KMS-11 (cell line): ENCODE results near the gene C2CD2.
A peak's percentile ranks its signal among the peaks of the same experiment; 100 is the strongest.

Experiments
- H2AFZ ChIP-seq: fragments of 200-600 bp; sonication (generic); 2 replicates; pipeline ENCODE4 v1.6.1; 2016; ENCODE audit warnings: antibody characterized with exemption, mixed run types, low read depth
- H3K27ac ChIP-seq: fragments of 200-600 bp; sonication (generic); 2 replicates; pipeline ENCODE4 v1.6.1; 2016; ENCODE audit warnings: mild to moderate bottlenecking, mixed run types
- H3K27me3 ChIP-seq: fragments of 200-600 bp; sonication (generic); 2 replicates; pipeline ENCODE4 v1.6.1; 2017; ENCODE audit warnings: mild to moderate bottlenecking, low read depth, mixed run types, moderate library complexity; ENCODE audit not compliant: insufficient read depth
- H3K36me3 ChIP-seq: fragments of 200-600 bp; sonication (generic); 2 replicates; pipeline ENCODE4 v1.6.1; 2017; ENCODE audit warnings: mild to moderate bottlenecking, mixed run types; ENCODE audit not compliant: insufficient read depth
- H3K4me1 ChIP-seq: fragments of 200-600 bp; sonication (generic); 2 replicates; pipeline ENCODE4 v1.6.1; 2016; ENCODE audit warnings: mild to moderate bottlenecking, low read depth, mixed run types; ENCODE audit not compliant: poor library complexity, severe bottlenecking
- H3K4me2 ChIP-seq: fragments of 200-600 bp; sonication (generic); 2 replicates; pipeline ENCODE4 v1.7.0; 2016; ENCODE audit warnings: mild to moderate bottlenecking, mixed run types
- H3K4me3 ChIP-seq: fragments of 200-600 bp; sonication (generic); IDR thresholded peaks from 2 replicates; pipeline ENCODE4 v1.6.1; 2017; ENCODE audit warnings: low read depth, low read length, mixed read lengths; ENCODE audit not compliant: insufficient read depth
- H3K79me2 ChIP-seq: fragments of 200-600 bp; sonication (generic); 2 replicates; pipeline ENCODE4 v1.6.1; 2016; ENCODE audit warnings: low read depth, mixed run types; ENCODE audit not compliant: insufficient read depth
- H3K9ac ChIP-seq: fragments of 200-600 bp; sonication (generic); 2 replicates; pipeline ENCODE4 v1.6.1; 2016; ENCODE audit warnings: mild to moderate bottlenecking, mixed run types
- H4K20me1 ChIP-seq: fragments of 200-600 bp; sonication (generic); 2 replicates; pipeline ENCODE4 v1.6.1; 2016; ENCODE audit warnings: mild to moderate bottlenecking, mixed run types; ENCODE audit not compliant: insufficient read depth
- CTCF ChIP-seq: fragments of 200-600 bp; sonication (generic); conservative IDR thresholded peaks from 2 replicates; pipeline ENCODE4 v1.6.1; 2017; ENCODE audit warnings: low read depth, mild to moderate bottlenecking, antibody characterized with exemption, low read length, moderate library complexity, mixed read lengths

Gene C2CD2

GRCh38 chr21:41869771-41870170 lies 84.0 kb downstream of the C2CD2 start:
- Histone ChIP-seq H3K9ac (no peak overlapping the region), H3K79me2 (no peaks in the 10 kb centered on the region), H3K4me3 (no peak overlapping the region), H2AFZ (no peak overlapping the region), H3K36me3 (no peaks in the 10 kb centered on the region), H3K27ac (no peak overlapping the region), H3K27me3 (no peaks in the 10 kb centered on the region), H3K4me2 (no peak overlapping the region), H4K20me1 (no peaks in the 10 kb centered on the region), H3K4me1 (peaks cover 43% of the 10 kb centered on the region)
- no peak for TF ChIP-seq CTCF

- Histone ChIP-seq H3K36me3 (no peaks in the 10 kb centered on the region), H3K9ac (peak overlapping the region; percentile 6; the same call in 1 of the 2 replicates), H2AFZ (peak overlapping the region; percentile 20; the same call in 1 of the 2 replicates), H3K27me3 (no peaks in the 10 kb centered on the region), H3K4me2 (peak overlapping the region; percentile 42; the same call in 1 of the 2 replicates), H3K4me3 (no peak overlapping the region), H3K79me2 (no peaks in the 10 kb centered on the region), H4K20me1 (no peaks in the 10 kb centered on the region), H3K27ac (peak overlapping the region; percentile 42; the same call in 1 of the 2 replicates), H3K4me1 (peaks cover 43% of the 10 kb centered on the region)
- no peak for TF ChIP-seq CTCF
These were observed 85.6 kb downstream of the C2CD2 start for GRCh38 chr21:41868062-41868710.

GRCh38 chr21:41867313-41867712 lies 86.5 kb downstream of the C2CD2 start:
- Histone ChIP-seq H4K20me1 (no peaks in the 10 kb centered on the region), H3K4me1 (peaks cover 43% of the 10 kb centered on the region), H2AFZ (no peak overlapping the region), H3K4me3 (no peak overlapping the region), H3K4me2 (no peak overlapping the region; the same call in 1 of the 2 replicates), H3K79me2 (no peaks in the 10 kb centered on the region), H3K36me3 (no peaks in the 10 kb centered on the region), H3K27ac (peak overlapping the region; percentile 42; the same call in 1 of the 2 replicates), H3K9ac (no peak overlapping the region), H3K27me3 (no peaks in the 10 kb centered on the region)
- TF ChIP-seq CTCF: no peak

DNA sequence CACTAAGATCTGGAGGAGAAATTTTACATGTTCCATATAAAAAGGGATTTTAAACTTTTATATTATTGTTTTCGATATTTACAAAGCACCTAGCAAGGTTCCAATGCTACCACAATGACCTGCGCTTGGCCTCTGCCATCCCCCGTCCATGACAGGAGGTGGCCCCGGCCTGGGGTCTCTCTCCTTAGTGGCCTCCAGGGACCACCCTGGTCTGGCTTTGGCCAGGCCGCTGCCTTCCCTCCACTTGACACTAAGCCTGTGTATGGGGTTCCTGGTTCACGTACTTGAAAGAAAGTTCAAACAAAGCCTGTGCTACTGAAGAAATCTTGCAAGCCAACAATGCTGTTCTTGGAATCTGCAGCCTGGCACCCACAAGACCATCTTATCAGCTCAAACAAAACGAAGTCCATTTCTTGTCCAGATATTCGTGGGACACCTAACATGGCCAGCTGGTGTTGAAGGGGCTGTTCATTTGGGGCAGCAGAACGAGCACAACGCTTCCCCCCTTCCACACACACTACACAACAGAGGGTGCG lies 87.5 kb downstream of the C2CD2 start:
- H4K20me1 ChIP-seq: no peaks in the 10 kb centered on the region
- H3K4me2 ChIP-seq: peak overlapping the region; percentile 9; the same call in 1 of the 2 replicates
- no peak overlapping the region for H3K9ac ChIP-seq
- H3K36me3 ChIP-seq: no peaks in the 10 kb centered on the region
- no peaks in the 10 kb centered on the region for H3K27me3 ChIP-seq
- H2AFZ ChIP-seq: no peak overlapping the region
- H3K4me3 ChIP-seq: no peak overlapping the region
- peaks cover 43% of the 10 kb centered on the region for H3K4me1 ChIP-seq
- no peaks in the 10 kb centered on the region for H3K79me2 ChIP-seq
- TF ChIP-seq CTCF: no peak
- H3K27ac ChIP-seq: no peak overlapping the region
